Measurements from ENCODE around the gene C2CD2L. TPM values are rescaled to one million over a fixed set of nuclear protein-coding genes. Genes with fewer than 3 reads are reported as not detected.

The C2CD2L gene
- total RNA-seq, 4 donors from 2014 or later = 5.1 to 12.8 (median 8.0) TPM

DNA sequence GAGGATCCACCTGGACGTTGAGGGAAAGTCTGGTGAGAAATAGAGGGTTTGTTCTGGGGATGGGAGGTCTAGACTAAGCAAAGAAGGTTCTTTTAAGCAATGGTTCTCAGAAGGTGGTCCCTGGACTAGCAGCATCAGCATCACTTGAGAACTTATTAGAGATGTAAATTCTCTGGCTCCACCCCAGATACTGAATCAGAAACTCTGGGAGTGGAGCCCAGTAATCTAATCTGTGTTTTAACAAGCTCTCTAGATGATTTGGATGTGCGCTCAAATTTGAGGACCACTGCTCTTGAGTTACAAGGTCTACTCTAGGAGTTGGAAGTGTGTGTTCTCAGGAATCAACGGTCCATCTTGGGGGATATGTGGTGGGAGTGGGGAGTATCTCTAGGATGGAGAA lies 38.4 kb downstream of the C2CD2L start:
- intact Hi-C loops (cut with DNase I) = no loop called here
- Histone ChIP-seq H3K27ac (no peak overlapping the region), H3K9me3 (no peaks in the 10 kb centered on the region), H3K27me3 (peaks cover 0 to 60% (median 0%) of the 10 kb centered on the region in 4 donors), H3K4me3 (no peak overlapping the region), H3K36me3 (no peaks in the 10 kb centered on the region), H3K4me1 (peaks cover 8 to 37% (median 11%) of the 10 kb centered on the region in 3 donors)
- no peak for DNase-seq
- TF ChIP-seq POLR2A (IDR thresholded peaks at IDR 0.05) (no peak), CTCF (IDR thresholded peaks at IDR 0.05) (no peak)
- WGBS, 2 donors = 50 to 70% methylated on average over 3 of the region's 3 CpGs

DNA sequence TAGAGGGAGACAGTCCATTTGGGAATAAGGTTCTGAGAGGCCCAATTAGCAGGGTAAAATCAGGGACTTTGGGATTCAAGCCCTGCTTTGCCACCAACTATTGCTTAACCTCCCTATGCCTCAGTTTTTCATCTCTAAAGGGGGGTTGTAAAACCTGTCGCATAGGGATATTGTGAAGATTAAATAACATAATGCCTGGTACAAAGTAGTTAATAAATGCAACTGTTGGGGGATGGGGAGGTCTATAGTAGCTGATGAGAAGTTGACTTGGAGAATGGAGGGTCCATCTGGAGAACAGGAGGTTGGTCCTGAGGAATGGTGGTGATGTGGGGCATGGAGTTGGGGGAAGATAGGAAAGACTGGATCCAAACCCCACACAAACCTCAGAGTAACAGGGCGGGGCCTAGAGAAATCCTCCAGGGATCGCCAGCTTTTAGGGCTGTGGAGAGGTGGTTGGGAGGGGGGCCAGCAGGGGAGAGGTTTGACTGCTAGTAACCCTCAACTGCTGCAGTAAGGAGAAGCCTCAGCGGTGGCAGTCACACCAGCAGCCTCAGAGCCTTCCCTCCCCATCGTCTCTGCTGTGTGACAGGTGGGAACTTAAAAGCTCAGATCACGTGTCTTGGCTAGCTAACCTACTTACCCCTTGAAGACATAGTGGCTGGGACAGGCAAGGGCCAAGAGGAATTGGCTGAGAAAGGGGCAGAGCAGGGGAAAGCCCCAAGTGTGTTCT lies 40.6 kb downstream of the C2CD2L start:
- Histone ChIP-seq H3K27ac (no peak overlapping the region), H3K4me3 (no peak overlapping the region), H3K27me3 (peaks cover 0 to 50% (median 0%) of the 10 kb centered on the region in 4 donors), H3K36me3 (no peaks in the 10 kb centered on the region), H3K4me1 (peaks cover 8 to 44% (median 15%) of the 10 kb centered on the region in 3 donors), H3K9me3 (no peaks in the 10 kb centered on the region)
- intact Hi-C loops (cut with DNase I) = no loop called here
- WGBS, 2 donors = 49 to 57% methylated on average over 5 to 6 of the region's 6 CpGs
- TF ChIP-seq CTCF (IDR thresholded peaks at IDR 0.05) (no peak), POLR2A (IDR thresholded peaks at IDR 0.05) (no peak)
- DNase-seq = no peak

- no peak for TF ChIP-seq POLR2A (IDR thresholded peaks at IDR 0.05)
- no peak for TF ChIP-seq CTCF (IDR thresholded peaks at IDR 0.05)
Observed at GRCh38 chr11:119148720-119149017, 41.5 kb downstream of the C2CD2L start.

DNA sequence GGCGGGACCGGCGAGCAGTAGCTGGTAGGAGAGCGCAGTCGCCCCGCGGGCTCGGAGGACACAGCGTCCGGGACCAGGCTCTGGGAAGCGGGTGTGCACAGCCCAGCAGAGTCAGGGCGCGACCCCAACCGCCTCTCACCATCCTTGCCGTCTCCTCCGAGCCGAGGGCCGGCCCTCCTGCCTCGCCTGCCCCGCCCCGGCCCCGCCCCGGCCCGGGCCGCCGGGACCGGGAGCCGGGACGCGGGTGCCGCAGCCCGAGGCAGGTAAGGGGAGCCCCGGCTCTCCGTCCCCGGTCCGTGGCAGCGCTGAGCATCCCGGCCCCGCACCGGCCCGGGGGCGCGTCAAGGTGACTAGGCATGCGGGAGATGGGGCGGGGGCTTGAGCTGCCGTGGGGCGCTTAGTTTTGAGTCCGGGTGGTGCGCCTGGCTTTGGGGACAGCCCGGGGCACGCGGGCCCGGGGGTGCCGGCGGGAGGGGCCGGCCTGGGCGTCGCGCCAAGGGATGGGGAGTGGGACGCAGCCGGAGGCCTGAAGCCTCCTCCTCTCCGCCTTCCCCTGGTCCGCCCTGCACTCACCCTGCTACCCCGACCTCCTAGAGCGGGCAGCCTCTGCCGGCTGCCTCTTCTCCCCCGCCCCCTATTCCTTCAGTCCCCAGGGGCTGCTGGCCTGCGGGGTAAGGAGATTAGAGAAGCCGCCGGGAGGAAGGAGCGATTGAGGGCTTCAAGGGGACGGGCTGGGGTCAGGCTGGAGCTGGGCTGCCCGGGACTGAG lies 42.1 kb downstream of the C2CD2L start, which contains the start of gene ABCG4:
ABCG4 (plus strand) TSS at position 35 of the 768 bp plus-strand sequence. CDS start 914 bp downstream, outside the sequence.
- no peak for DNase-seq
- H3K9me3 ChIP-seq = no peaks in the 10 kb centered on the region
- 0% methylated on average over 2 of the region's 73 CpGs; no CpG with 5 or more reads in 1 of the 2 donors for WGBS, 2 donors
- H3K27me3 ChIP-seq = peaks cover 0 to 50% (median 0%) of the 10 kb centered on the region in 4 donors
- H3K4me1 ChIP-seq = peaks cover 8 to 43% (median 15%) of the 10 kb centered on the region in 3 donors
- no peak for TF ChIP-seq CTCF (IDR thresholded peaks at IDR 0.05)
- no peak for TF ChIP-seq POLR2A (IDR thresholded peaks at IDR 0.05)
- intact Hi-C loops (cut with DNase I) = no loop called here
- no peaks in the 10 kb centered on the region for H3K36me3 ChIP-seq
- peak within 1 kb of the TSS; percentile 45 to 80 (median 54) for H3K4me3 ChIP-seq
- H3K27ac ChIP-seq = no peak within 1 kb of the TSS

More at GRCh38 chr11:119148720-119149017, 41.5 kb downstream of the C2CD2L start:
- no peak overlapping the region for H3K27ac ChIP-seq
- 2 to 22% methylated on average over 2 to 4 of the region's 16 CpGs for WGBS, 2 donors
- peaks cover 8 to 44% (median 15%) of the 10 kb centered on the region in 3 donors for H3K4me1 ChIP-seq
- DNase-seq = no peak
- H3K9me3 ChIP-seq = no peaks in the 10 kb centered on the region
- H3K4me3 ChIP-seq = peak overlapping the region; percentile 45 to 80 (median 54)
- intact Hi-C loops (cut with DNase I) = no loop called here
- no peaks in the 10 kb centered on the region for H3K36me3 ChIP-seq
- peaks cover 0 to 50% (median 0%) of the 10 kb centered on the region in 4 donors for H3K27me3 ChIP-seq

DNA sequence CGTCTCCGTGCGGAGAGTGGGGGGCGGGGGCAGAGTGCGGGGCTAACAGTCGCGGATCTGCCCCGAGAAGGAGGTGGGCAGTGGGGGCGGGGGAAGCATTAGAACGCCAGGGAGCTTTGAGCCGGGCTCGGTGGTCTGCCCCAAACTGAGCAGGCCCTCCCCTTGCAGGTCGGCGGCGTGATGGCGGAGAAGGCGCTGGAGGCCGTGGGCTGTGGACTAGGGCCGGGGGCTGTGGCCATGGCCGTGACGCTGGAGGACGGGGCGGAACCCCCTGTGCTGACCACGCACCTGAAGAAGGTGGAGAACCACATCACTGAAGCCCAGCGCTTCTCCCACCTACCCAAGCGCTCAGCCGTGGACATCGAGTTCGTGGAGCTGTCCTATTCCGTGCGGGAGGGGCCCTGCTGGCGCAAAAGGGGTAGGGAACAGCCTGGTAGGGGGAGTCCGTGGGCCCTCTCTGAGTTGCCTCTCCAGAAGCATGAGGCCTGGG lies 42.7 kb downstream of the C2CD2L start:
- H3K4me1 ChIP-seq = peaks cover 8 to 37% (median 15%) of the 10 kb centered on the region in 3 donors
- intact Hi-C loops (cut with DNase I) = no loop called here
- WGBS, 2 donors = 20% methylated on average over 1 of the region's 33 CpGs; no CpG with 5 or more reads in 1 of the 2 donors
- TF ChIP-seq POLR2A (IDR thresholded peaks at IDR 0.05) (no peak), CTCF (IDR thresholded peaks at IDR 0.05) (no peak)
- H3K27ac ChIP-seq = no peak overlapping the region
- no peaks in the 10 kb centered on the region for H3K36me3 ChIP-seq
- no peaks in the 10 kb centered on the region for H3K9me3 ChIP-seq
- H3K27me3 ChIP-seq = peaks cover 0 to 50% (median 0%) of the 10 kb centered on the region in 4 donors
- no peak for DNase-seq
- peak overlapping the region; percentile 45 to 80 (median 54) for H3K4me3 ChIP-seq
